Measurements from ENCODE around the gene TNIK.

DNA sequence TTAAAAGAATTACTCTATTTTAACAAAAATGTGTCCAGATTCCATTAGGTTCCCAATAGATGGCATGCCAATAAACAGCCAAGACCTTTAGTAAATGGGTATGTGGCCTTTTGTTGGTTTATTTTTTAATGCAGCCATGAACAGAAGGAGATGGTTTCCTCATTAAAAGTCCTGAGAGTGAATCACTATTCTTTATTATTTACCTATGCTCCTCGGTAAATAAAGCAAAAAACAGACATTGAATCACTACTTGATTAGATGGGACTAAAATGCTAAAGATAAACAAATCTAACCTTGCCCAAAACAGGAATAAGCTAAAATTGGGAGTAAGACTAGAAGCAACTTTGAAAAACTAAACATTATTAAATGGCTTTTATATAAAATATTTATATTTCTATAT, 94.2 kb downstream of the TNIK start:
- TF ChIP-seq CTCF (conservative IDR thresholded peaks at IDR 0.05) (no peak), ZFX (IDR thresholded peaks at IDR 0.05) (no peak)
